NCI-H460 (cell line): ENCODE measurements around the gene CNGA4. TPM values are rescaled to one million over a fixed set of nuclear protein-coding genes. Genes with fewer than 3 reads are reported as not detected.
A peak's percentile ranks its signal among the peaks of the same experiment; 100 is the strongest.
"Not testable (repeated sequence)": the region's sequence is repeated elsewhere in the genome, so short reads cannot be mapped to it uniquely, and the experiment has no call there.

Experiments
- DNase-seq: peaks from one replicate; pipeline ENCODE4 v3.0.0-alpha.2; 2016; ENCODE audit warnings: low read depth; ENCODE audit errors: extremely low read depth
- total RNA-seq: library from RNA; depleted of rRNA; stranded (reverse); fragments of >200 nt; shearing (Covaris generic); gene quantifications from 2 replicates; pipeline ENCODE4 v1.2.3, GENCODE V29; 2014

The CNGA4 gene
- total RNA-seq, 1 experiment from 2014 or later: not detected

GRCh38 chr11:6223854-6224253 is 15.0 kb upstream of the CNGA4 start:
- DNase-seq: no peak

- DNase-seq: no peak
Observed at GRCh38 chr11:6224421-6224820, 14.5 kb upstream of the CNGA4 start.

- no peak for DNase-seq
Observed at GRCh38 chr11:6225024-6225423, 13.9 kb upstream of the CNGA4 start.

GRCh38 chr11:6225896-6226295 is 13.0 kb upstream of the CNGA4 start:
- no peak for DNase-seq

- DNase-seq: no peak
Observed at GRCh38 chr11:6228520-6228919, 10.4 kb upstream of the CNGA4 start.

GRCh38 chr11:6229911-6230310 is 9.0 kb upstream of the CNGA4 start:
- no peak for DNase-seq

- DNase-seq: no peak
Observed at GRCh38 chr11:6232899-6233298, 6.0 kb upstream of the CNGA4 start.

GRCh38 chr11:6233984-6234386 is 4.9 kb upstream of the CNGA4 start:
- DNase-seq: no peak

- peak; percentile 98 for DNase-seq
Observed at GRCh38 chr11:6234387-6235107, 4.3 kb upstream of the CNGA4 start, which contains the start of gene FHIP1B. Gene FHIP1B (minus strand): TSS chr11:6234636. CDS start chr11:6224516, 10,120 bp downstream.

- DNase-seq: no peak
Observed at GRCh38 chr11:6237266-6237665, 1.6 kb upstream of the CNGA4 start.

- no peak for DNase-seq
Observed at GRCh38 chr11:6237761-6238302, 1.1 kb upstream of the CNGA4 start.

- no peak for DNase-seq
Observed at GRCh38 chr11:6240139-6240538, 1.2 kb downstream of the CNGA4 start.

- DNase-seq: no peak
Observed at GRCh38 chr11:6240781-6241180, 1.9 kb downstream of the CNGA4 start.

- DNase-seq: no peak
Observed at GRCh38 chr11:6241316-6241715, 2.4 kb downstream of the CNGA4 start.

GRCh38 chr11:6245536-6245935 is 6.6 kb downstream of the CNGA4 start:
- no peak for DNase-seq

GRCh38 chr11:6248248-6248647 is 9.4 kb downstream of the CNGA4 start:
- DNase-seq: no peak

- not testable (repeated sequence) for DNase-seq
Observed at GRCh38 chr11:6248897-6249296, 10.0 kb downstream of the CNGA4 start.

- no peak for DNase-seq
Observed at GRCh38 chr11:6249770-6250555, 11.1 kb downstream of the CNGA4 start.

GRCh38 chr11:6251120-6251733 is 12.3 kb downstream of the CNGA4 start:
- peak; percentile 46 for DNase-seq

- DNase-seq: no peak
Observed at GRCh38 chr11:6251990-6252473, 13.1 kb downstream of the CNGA4 start.

- no peak for DNase-seq
Observed at GRCh38 chr11:6253197-6253596, 14.3 kb downstream of the CNGA4 start.
